GM15510 (cell line): ENCODE data around the gene MYO16.

Experiments used
- POLR2A ChIP-seq: IDR thresholded peaks from 3 replicates; pipeline ENCODE4 v1.6.1; 2011; ENCODE audit warnings: borderline replicate concordance; ENCODE audit not compliant: insufficient read length; ENCODE audit errors: extremely low read depth

The MYO16 gene

DNA sequence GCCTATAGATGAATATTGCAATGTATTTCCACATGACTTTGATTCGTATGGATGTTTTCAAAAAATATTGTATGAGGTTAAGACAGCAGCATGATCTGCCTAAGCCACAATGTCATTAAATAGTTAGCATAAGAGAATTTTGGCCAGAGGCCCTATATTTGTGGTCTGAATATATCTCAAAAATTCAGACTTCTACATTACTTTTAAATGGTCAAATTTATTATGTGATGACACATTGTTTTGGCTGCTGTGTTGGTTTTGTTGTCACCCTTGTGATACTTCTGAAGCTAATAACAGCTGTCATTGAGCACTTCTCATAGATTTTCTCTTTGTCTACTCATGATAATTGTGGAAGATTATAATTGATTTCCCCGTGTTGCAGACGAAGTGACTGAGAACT lies 288.2 kb downstream of the MYO16 start:
- no peak for TF ChIP-seq POLR2A

DNA sequence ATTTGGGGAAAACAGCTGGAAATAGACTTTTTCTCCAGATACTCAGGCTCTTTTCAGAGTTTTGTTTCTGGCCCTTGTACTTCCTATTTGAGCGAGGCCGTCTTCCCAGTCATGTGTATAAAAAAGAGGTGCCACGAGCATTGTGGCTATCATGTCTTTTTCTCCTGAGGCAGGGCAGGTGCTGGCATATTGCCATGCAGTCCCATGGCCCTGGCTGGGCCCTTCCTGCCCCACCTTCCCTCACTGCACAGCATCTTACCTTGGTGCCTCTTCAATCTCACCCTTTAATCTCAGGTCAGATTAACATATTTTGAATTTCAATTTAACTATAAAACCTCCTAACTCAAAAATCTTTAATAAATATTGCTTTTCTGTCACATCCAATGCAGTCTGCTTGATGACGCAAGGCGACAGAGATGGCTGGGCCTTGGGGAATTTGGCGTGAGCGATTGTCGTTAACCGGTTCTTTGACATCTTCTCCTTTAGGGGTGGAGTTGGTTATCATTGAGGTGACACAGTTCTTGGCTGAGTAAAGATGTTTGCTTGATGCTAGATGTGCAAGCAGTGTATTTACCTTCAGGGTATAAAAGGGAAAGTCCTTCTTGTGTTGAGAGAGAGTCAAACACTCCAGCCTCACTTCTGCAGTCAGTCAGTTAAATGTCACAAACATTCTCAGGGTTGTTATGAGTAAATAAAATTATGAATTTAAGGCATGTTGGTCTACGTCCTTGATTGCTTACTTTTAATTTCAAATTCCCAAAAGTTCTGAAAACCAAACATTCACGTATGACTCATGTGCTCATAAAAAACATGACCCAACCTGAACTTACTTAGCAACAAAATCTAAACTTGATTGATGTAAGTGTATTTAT lies 289.9 kb downstream of the MYO16 start:
- no peak for TF ChIP-seq POLR2A

DNA sequence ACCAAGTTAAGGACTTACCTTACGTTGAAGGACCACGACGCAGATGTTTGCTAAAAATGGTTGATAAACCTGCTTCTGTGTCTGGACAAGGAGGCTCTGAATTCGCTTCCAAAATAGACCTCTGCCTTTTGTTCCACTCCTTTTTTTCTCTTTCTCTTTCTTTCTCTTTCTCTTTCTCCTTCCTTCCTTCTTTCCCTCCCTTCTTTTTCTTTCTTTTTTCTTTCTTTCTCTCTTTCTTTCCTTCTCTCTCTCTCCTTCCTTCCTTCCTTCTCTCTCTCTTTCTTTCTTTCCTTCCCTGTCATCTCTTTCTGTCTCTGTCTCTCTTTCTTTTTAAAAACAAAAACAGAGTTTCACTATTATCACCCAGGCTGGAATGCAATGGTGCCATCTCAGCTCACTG lies 290.7 kb downstream of the MYO16 start:
- no peak for TF ChIP-seq POLR2A

DNA sequence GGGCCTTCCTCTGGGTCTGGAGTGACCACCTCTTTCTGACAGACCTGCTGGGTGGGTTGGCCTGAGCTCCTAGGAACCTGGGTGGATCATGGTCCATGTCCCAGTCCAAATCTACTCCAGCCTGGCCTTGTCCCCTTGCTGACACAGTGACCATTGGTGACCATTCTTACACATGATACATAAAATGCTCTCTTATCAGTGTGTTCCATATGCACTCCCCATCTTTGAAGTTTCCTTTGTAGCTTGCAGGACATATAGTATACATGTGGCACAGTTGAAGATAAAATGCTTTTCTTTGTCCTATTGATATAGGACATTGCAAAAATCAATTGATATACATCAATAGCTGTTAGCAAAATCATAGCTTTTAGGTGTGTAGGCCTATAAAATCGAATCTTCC lies 291.8 kb downstream of the MYO16 start:
- no peak for TF ChIP-seq POLR2A

DNA sequence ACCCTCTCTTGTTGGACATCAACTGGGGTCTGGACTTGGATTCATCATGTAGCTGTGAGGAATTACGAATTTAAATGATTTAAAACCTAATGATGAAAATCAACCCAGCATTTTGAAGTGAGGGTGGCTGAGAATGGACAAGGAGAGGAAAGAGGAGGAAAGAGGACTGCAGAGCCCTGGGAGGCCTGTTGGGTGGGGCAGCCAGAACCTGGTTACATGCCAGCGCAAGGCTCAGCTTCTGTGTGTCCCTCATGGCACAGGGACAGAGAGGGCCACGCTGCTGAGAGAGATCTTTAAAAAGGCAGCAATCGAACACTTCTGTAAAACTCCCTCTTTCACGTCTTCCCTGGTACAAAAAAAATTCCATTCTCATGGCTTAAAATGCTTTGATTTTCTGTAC lies 292.7 kb downstream of the MYO16 start:
- TF ChIP-seq POLR2A = no peak

DNA sequence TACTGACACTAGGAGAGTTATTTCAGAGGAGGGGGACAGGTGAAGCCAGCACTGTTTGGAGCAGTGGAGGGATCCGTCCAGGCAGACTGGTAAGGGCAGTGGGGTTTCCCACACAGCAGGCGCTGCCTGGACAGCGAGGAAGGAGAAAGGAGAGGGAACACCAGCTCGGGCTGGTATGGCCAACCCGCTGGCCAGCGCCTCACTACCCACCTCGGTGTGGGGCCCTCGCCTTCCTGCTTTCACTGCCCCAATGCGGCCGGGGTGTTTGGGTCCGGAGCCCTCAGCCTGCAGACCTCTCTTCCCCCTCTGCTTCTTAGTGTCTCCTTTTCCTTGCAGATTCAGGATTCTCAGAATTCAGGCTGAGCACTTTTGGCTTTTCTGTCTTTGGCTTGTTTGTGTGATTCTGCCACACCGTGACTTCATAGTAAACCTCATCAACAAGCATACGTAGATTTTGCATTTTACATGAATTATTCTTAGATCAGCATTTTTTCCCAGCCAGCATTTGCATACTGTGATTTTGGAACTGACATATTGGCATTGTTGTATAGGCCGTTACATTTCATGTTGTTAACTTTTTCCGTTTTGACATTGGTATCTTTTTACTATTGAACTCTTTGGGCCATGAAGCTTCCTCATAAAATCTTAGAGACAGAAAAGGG lies 294.1 kb downstream of the MYO16 start:
- no peak for TF ChIP-seq POLR2A

DNA sequence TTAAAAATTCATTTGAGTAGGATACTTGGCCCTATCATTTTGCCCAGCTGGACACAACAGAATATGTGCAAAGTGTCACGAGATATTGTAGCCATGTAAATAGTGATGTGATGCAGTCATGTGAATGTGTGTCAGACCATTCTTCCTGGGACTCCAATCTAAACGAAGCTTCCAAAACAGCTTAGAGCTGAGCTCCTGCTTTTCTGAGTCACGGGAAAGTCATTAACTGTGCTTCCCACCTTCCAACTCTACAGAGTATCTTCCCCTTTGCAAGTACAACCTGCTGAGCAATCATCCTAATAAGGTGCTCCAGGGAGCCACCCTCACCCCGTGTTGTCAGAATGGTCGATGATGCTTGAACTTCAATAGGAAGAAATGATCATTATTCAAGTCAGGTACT lies 294.7 kb downstream of the MYO16 start:
- no peak for TF ChIP-seq POLR2A

DNA sequence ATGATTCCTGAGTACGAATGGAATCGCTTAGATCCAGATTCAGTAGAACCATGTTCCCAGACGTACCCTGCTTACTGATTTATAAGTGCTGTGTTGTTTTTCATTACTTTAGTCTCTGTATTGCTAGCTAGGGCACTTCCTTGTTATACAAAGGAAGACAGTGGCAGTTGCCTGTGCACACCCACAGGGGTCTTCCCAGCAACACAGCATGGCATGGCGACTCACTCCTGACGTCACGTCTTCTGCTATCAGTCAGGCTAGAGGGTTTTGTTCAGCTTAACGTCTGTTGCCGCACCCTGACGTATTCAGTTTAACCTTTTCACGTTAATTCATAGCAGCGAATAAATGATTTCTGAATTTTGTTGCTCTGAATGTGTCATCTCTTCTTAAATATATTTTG lies 295.1 kb downstream of the MYO16 start:
- no peak for TF ChIP-seq POLR2A

DNA sequence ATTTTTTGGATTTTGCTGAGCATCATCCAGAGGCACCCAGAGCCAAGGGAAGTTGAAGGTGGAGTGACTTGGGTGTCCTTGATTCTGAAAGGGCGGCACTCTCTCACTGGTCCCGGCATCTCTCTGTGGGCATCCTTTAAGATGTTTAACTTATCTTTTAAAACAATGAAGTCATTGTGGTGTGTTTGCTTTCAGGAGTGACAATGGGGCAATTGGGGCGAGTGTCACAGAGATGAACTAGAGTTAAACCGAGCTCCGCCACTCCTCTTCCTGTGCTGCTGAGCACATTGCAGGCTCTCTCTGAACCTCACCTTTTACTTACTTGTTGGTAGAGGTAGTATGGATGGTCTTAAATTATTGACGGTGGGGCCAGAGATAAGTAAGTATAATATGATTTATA lies 295.7 kb downstream of the MYO16 start:
- no peak for TF ChIP-seq POLR2A

DNA sequence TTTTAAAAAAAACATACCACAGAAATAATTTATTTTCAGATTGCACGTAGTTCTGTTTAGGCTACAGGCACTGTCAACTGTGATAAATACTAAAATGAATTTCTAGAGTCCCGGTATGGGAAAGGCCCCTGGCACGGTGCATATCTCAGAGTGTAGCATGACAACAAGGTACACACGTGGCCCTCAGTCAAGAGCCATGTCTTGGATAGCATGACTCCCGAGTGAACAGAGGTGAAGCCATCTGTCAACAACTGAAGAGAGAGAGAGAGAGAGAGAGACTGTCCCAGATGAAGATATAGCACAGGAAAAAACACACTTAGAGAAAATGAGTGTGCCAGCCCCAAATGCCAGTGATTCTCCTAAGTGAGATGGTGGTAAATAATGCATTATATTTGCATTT lies 297.5 kb downstream of the MYO16 start:
- TF ChIP-seq POLR2A = no peak

DNA sequence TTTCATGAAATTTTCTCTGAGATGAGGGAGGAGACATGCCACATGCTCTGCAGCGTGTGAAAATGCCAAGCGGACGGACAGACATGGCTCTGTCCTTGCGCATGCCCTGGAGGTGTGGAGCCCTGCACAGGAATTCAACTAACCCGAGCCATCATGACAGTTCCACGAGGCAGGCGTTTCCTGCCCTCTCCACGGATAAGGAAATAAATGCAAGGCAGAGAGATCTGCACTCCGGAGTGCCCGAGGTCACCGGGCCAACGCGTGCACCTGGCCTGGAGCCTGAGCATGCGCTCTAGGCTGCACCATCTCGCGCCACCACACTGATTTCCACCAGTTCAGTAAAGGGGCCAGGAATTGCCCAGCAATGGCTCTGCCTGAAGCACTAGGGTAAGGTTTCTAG lies 298.2 kb downstream of the MYO16 start:
- TF ChIP-seq POLR2A = no peak

DNA sequence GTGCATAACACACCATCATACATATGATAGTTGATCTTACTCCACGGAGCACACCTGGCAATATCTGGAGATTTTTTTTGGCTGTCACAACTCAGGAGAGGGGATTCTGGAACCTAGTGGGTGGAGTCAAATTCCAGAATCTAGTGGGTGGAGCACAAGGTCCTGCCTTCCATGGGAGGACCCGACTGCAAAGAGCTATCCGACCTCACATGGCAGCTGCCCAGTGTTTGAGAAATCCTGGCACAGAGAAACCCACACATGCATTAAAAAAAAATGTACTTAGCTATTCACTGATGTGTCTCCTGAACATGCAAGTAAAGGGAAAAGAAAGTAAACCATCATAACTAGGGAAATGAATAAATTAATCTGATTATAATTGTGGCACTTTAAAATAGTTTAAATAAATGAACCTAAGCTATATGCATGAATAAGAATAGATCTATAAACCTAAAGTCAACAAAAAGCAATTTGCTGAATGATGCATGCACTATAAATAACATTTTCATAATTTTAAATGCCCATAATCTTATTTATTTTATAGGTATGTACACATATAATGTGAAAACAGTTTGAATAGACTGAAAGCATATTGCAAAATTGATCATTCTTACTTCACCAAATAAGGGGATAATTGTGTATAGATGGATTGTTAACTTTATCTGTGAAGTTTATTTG lies 300.3 kb downstream of the MYO16 start:
- TF ChIP-seq POLR2A = no peak

DNA sequence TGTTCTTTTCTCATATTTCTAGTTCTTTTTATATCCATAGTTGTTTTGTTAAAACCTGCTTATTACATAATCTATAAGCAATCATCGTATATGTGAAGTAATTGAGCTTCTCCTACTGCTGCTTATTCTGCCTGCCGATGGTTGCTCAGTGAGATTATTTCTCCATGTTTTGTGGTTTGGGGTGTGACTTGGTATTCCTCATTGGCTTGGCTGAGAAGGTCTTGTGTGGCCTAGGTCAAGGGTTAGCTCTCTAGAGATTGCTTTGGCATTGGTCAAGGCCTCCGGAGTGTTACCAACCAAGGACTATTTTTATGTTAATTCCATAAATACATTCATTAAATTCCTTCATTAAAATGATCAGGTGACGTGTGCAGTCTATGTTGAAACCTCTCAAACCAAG lies 302.8 kb downstream of the MYO16 start:
- TF ChIP-seq POLR2A = no peak

DNA sequence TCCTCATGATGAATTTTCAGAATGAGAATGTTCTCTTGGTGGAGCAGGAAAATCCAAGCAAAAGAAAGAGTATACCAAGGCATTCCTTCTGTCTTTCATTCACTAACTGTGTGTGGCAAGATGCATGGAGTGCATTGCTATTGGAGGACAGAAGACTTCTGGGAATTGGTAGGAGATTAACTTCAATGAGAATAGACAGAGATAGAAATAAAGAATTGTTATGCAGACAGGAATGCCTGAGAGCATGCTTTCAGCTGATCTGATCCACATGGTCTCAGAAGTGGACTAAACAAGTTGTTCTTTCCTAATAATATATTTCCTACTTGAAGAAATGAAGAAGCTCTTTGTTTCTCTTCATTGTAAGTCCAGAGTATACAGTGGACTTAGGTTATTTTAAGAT lies 303.6 kb downstream of the MYO16 start:
- TF ChIP-seq POLR2A = no peak

DNA sequence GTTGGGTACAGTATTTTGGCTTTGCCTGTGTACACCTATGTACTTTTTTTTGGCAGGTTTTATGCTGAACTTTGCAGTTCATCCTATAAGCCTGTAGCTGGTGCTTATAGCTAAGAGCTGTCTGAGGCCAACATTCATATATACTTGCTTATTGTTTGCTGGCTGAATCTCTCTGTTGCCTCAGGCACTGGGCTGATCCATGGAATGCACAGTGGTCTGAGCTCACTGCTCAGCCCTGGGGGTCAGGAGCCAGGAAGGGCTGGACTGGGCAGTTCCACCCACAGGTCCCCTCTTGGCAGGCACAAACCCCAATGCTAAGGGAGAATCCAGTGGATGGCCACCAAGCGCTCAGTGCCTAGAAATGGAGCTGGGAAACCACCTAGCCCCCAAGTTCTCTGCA lies 308.7 kb downstream of the MYO16 start:
- no peak for TF ChIP-seq POLR2A
